IMR-90 (cell line): ENCODE results near the gene C11orf86. TPM values are rescaled to one million over a fixed set of nuclear protein-coding genes. Genes with fewer than 3 reads are reported as not detected.

ENCODE experiments used
- ATAC-seq: fragments of 200-7000 bp; cut with Tn5 transposase; 2 replicates; pipeline ENCODE4 v1.9.1; 2020; ENCODE audit warnings: low read depth, mild to moderate bottlenecking, moderate library complexity
- BruUV-seq: library from RNA; stranded (reverse); fragments of 400-500 nt; replicated peaks from 2 replicates; lab custom pipeline; 2021; lab: Mats Ljungman, UMichigan
- CTCF ChIA-PET: fragments of 300-600 bp; formaldehyde crosslinking; extraction: SDS; loops from one replicate; lab custom pipeline; 2021; ENCODE audit warnings: antibody characterized with exemption; lab: Yijun Ruan, JAX
- POLR2A ChIA-PET: fragments of 300-600 bp; sonication (Branson Sonifier 250); formaldehyde crosslinking; loops from one replicate; lab custom pipeline; 2022; ENCODE audit warnings: antibody characterized with exemption; ENCODE audit not compliant: unreplicated experiment; lab: Charles Lee
- DNase-seq: peaks from one replicate; pipeline ENCODE4 v3.0.0; 2013
- H2AFZ ChIP-seq: replicated peaks from 2 replicates; pipeline ENCODE3; 2013; ENCODE audit warnings: low read length, mild to moderate bottlenecking; ENCODE audit not compliant: poor library complexity
- H2AK5ac ChIP-seq: 2 replicates; pipeline ENCODE4 v1.6.1; 2013; ENCODE audit warnings: low read depth, low read length, inconsistent platforms
- H2AK9ac ChIP-seq: replicated peaks from 2 replicates; pipeline ENCODE3; 2013; ENCODE audit warnings: mild to moderate bottlenecking, low read depth, low read length, moderate library complexity; ENCODE audit not compliant: poor library complexity
- H2BK120ac ChIP-seq: 2 replicates; pipeline ENCODE4 v1.6.1; 2013; ENCODE audit warnings: low read depth, low read length, inconsistent platforms
- H2BK15ac ChIP-seq: 3 replicates; pipeline ENCODE4 v1.6.1; 2013; ENCODE audit warnings: low read depth, low read length, inconsistent platforms
- H2BK20ac ChIP-seq: 2 replicates; pipeline ENCODE4 v1.6.1; 2013; ENCODE audit warnings: low read depth, mild to moderate bottlenecking, inconsistent platforms, low read length, moderate library complexity
- H2BK5ac ChIP-seq: 2 replicates; pipeline ENCODE4 v1.6.1; 2013; ENCODE audit warnings: mild to moderate bottlenecking, low read depth, low read length, inconsistent platforms; ENCODE audit not compliant: poor library complexity, severe bottlenecking
- H3K14ac ChIP-seq: replicated peaks from 2 replicates; pipeline ENCODE4 v1.6.1; 2013; ENCODE audit warnings: low read depth, low read length, inconsistent platforms
- H3K18ac ChIP-seq: 2 replicates; pipeline ENCODE4 v1.6.1; 2013; ENCODE audit warnings: low read depth, low read length, control low read depth
- H3K23ac ChIP-seq: 2 replicates; pipeline ENCODE4 v1.6.1; 2013; ENCODE audit warnings: low read depth, low read length, inconsistent platforms
- H3K27ac ChIP-seq: 2 replicates; pipeline ENCODE4 v1.5.1; 2013; ENCODE audit warnings: mild to moderate bottlenecking, control low read depth, low read length; ENCODE audit not compliant: insufficient read depth
- H3K27me3 ChIP-seq: 2 replicates; pipeline ENCODE4 v1.6.1; 2013; ENCODE audit warnings: low read length; ENCODE audit not compliant: control insufficient read depth, insufficient read depth
- H3K36me3 ChIP-seq: 2 replicates; pipeline ENCODE4 v1.6.1; 2013; ENCODE audit warnings: low read length, mixed read lengths; ENCODE audit not compliant: control insufficient read depth, insufficient read depth
- H3K4ac ChIP-seq: 2 replicates; pipeline ENCODE4 v1.6.1; 2013; ENCODE audit warnings: low read depth, low read length, inconsistent platforms
- H3K4me1 ChIP-seq: 2 replicates; pipeline ENCODE4 v1.6.1; 2013; ENCODE audit warnings: low read length, mixed read lengths; ENCODE audit not compliant: control insufficient read depth, insufficient read depth
- H3K4me2 ChIP-seq: 2 replicates; pipeline ENCODE4 v1.6.1; 2013; ENCODE audit warnings: low read depth, mild to moderate bottlenecking, control low read depth, low read length, moderate library complexity
- H3K4me3 ChIP-seq: 2 replicates; pipeline ENCODE4 v1.5.1; 2013; ENCODE audit warnings: low read depth, mild to moderate bottlenecking, control low read depth, low read length, moderate library complexity; ENCODE audit not compliant: insufficient read depth
- H3K56ac ChIP-seq: 2 replicates; pipeline ENCODE4 v1.6.1; 2013; ENCODE audit warnings: low read length, inconsistent platforms; ENCODE audit not compliant: insufficient read depth; ENCODE audit errors: extremely low read depth
- H3K79me1 ChIP-seq, 2 experiments: 2 replicates each; pipeline ENCODE4 v1.6.1; 2013; ENCODE audit warnings: low read length in 2 of 2, inconsistent platforms in 1 of 2, low read depth in 1 of 2
- H3K9ac ChIP-seq: 2 replicates; pipeline ENCODE4 v1.6.1; 2013; ENCODE audit warnings: low read depth, low read length, control low read depth
- H3K9me1 ChIP-seq: 2 replicates; pipeline ENCODE4 v1.6.1; 2013; ENCODE audit warnings: low read length, inconsistent platforms; ENCODE audit not compliant: insufficient read depth
- H3K9me3 ChIP-seq: 2 replicates; pipeline ENCODE4 v1.6.1; 2013; ENCODE audit warnings: low read length; ENCODE audit not compliant: control insufficient read depth, insufficient read depth
- H4K20me1 ChIP-seq: 2 replicates; pipeline ENCODE4 v1.6.1; 2013; ENCODE audit warnings: low read length, inconsistent platforms; ENCODE audit not compliant: insufficient read depth
- H4K5ac ChIP-seq: 2 replicates; pipeline ENCODE4 v1.6.1; 2013; ENCODE audit warnings: mild to moderate bottlenecking, low read depth, low read length, control low read depth
- H4K8ac ChIP-seq, 2 experiments: 2 replicates each; pipeline ENCODE4 v1.6.1; 2013; ENCODE audit warnings: low read depth in 2 of 2, low read length in 2 of 2, control low read depth in 1 of 2, inconsistent platforms in 1 of 2
- H4K91ac ChIP-seq: 2 replicates; pipeline ENCODE4 v1.6.1; 2013; ENCODE audit warnings: low read depth, low read length, inconsistent platforms; ENCODE audit not compliant: insufficient read depth
- BHLHE40 ChIP-seq: fragments of 150-350 bp; IDR thresholded peaks from 2 replicates; pipeline ENCODE4 v1.6.1; 2016; ENCODE audit warnings: mild to moderate bottlenecking, low read depth, low read length
- CHD1 ChIP-seq: IDR thresholded peaks from 2 replicates; pipeline ENCODE4 v1.6.1; 2012; ENCODE audit warnings: low read depth, low read length, improper control_type of control experiment
- MAFK ChIP-seq: IDR thresholded peaks from 2 replicates; pipeline ENCODE4 v1.6.1; 2012; ENCODE audit warnings: low read depth, low read length, improper control_type of control experiment
- MAZ ChIP-seq: IDR thresholded peaks from 2 replicates; pipeline ENCODE4 v1.6.1; 2012; ENCODE audit warnings: low read depth, mild to moderate bottlenecking, low read length, improper control_type of control experiment, moderate library complexity, borderline replicate concordance
- MXI1 ChIP-seq: IDR thresholded peaks from 2 replicates; pipeline ENCODE4 v1.6.1; 2012; ENCODE audit warnings: low read depth, mild to moderate bottlenecking, low read length, moderate library complexity, borderline replicate concordance
- NFE2L2 ChIP-seq: fragments of 150-350 bp; IDR thresholded peaks from 2 replicates; pipeline ENCODE4 v1.6.1; 2016; ENCODE audit warnings: low read depth, mild to moderate bottlenecking, low read length
- POLR2A ChIP-seq: IDR thresholded peaks from 2 replicates; pipeline ENCODE4 v1.6.1; 2012; ENCODE audit warnings: mild to moderate bottlenecking, low read depth, low read length
- RAD21 ChIP-seq: IDR thresholded peaks from 2 replicates; pipeline ENCODE4 v1.6.1; 2012; ENCODE audit warnings: low read length, improper control_type of control experiment
- RCOR1 ChIP-seq: IDR thresholded peaks from 2 replicates; pipeline ENCODE4 v1.6.1; 2012; ENCODE audit warnings: mild to moderate bottlenecking, low read length, improper control_type of control experiment; ENCODE audit not compliant: insufficient replicate concordance
- SMC3 ChIP-seq: fragments of 150-350 bp; IDR thresholded peaks from 2 replicates; pipeline ENCODE4 v1.6.1; 2016; ENCODE audit warnings: low read depth, mild to moderate bottlenecking, antibody characterized with exemption, low read length, moderate library complexity
- WGBS, 2 experiments: methylation state at CpG; one replicate each; pipeline versions ENCODE4 v1.1.5 to v1.1.7; 2013; ENCODE audit warnings: missing lambda C conversion rate in 2 of 2; ENCODE audit not compliant: insufficient read length in 1 of 2; ENCODE audit errors: extremely low coverage in 2 of 2; 5-methylcytosine and 5-hydroxymethylcytosine counted together
- dilution Hi-C: fragments of 300-500 bp; cut with HindIII; formaldehyde crosslinking; loops from one replicate; pipeline ENCODE4 v1.14.3; 2018; ENCODE audit warnings: low sequenced_read_pairs; ENCODE audit not compliant: unreplicated experiment
- in situ Hi-C: fragments of 300-500 bp; cut with MboI; formaldehyde crosslinking; loops from 3 replicates; pipeline ENCODE4 v1.14.3; 2019; ENCODE audit warnings: low sequenced_read_pairs, inconsistent platforms, mixed read lengths
- intact Hi-C: fragments of 100-400 bp; cut with micrococcal nuclease; formaldehyde crosslinking; loops from 2 replicates; pipeline ENCODE4 v1.10.0; 2022
- polyA plus RNA-seq, 3 experiments: library from polyadenylated mRNA; depleted of rRNA; stranded (reverse); fragments of >200 nt; gene quantifications; 2 replicates each; pipeline ENCODE4 v1.2.3, GENCODE V29; 2012; ENCODE audit warnings: low replicate concordance in 1 of 3
- total RNA-seq: library from RNA; depleted of rRNA; stranded (reverse); fragments of >200 nt; gene quantifications from 2 replicates; pipeline ENCODE4 v1.2.3, GENCODE V29; 2012
- TF ChIP-seq, protein P1 (sequence below): fragments of 150-350 bp; IDR thresholded peaks from 2 replicates; pipeline ENCODE4 v1.6.1; 2017; ENCODE audit warnings: mild to moderate bottlenecking, antibody characterized with exemption, low read length, low read depth

The C11orf86 gene
- total and polyA plus RNA-seq, 2 of the 4 experiments (the other 2 are of a cell fraction), result not detected

DNA sequence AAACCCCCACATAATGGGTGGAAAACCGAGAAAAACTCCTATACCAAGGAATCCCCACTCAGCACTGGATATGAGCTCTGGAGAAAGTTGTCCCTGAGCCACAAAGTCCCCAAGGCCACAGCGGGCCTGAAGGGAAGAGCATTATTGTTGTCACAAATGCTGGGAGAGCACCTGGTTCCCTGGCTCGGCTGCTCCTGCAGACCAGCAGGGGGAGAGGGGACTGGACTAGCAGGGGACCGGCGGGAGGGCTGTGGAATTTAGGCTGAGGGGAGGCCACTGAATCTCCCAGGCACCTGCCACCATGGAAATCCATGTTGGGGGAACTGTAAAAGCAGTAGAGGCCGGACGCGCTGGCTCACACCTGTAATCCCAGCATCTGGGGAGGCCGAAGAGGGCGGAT, 24.0 kb upstream of the C11orf86 start:
- DNase-seq, result no peak
- TF ChIP-seq MAFK, result no peak
- TF ChIP-seq MXI1, result no peak
- no peak for TF ChIP-seq POLR2A
- TF ChIP-seq RAD21, result no peak
- TF ChIP-seq BHLHE40, result no peak
- no peak for TF ChIP-seq RCOR1
- no peak for TF ChIP-seq MAZ
- no peak for TF ChIP-seq CHD1
- TF ChIP-seq, protein P1, sequence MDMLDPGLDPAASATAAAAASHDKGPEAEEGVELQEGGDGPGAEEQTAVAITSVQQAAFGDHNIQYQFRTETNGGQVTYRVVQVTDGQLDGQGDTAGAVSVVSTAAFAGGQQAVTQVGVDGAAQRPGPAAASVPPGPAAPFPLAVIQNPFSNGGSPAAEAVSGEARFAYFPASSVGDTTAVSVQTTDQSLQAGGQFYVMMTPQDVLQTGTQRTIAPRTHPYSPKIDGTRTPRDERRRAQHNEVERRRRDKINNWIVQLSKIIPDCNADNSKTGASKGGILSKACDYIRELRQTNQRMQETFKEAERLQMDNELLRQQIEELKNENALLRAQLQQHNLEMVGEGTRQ, result no peak
- TF ChIP-seq SMC3, result no peak
- TF ChIP-seq NFE2L2, result no peak
- no peaks in the 10 kb centered on the region for H3K9me3 ChIP-seq
- H3K23ac ChIP-seq, result no peak overlapping the region
- H3K4me2 ChIP-seq, result no peak overlapping the region
- H3K18ac ChIP-seq, result no peak overlapping the region
- no peak overlapping the region for H4K91ac ChIP-seq
- H2BK5ac ChIP-seq, result no peak overlapping the region
- intact Hi-C loops, result no loop called here
- ChIA-PET POLR2A (no interaction called here), CTCF (no interaction called here)
- no peak overlapping the region for H3K56ac ChIP-seq
- dilution Hi-C loops, result no loop called here
- peaks cover 0 to 39% of the 10 kb centered on the region in 2 experiments for H3K79me1 ChIP-seq
- H2AFZ ChIP-seq, result no peak overlapping the region
- no peak overlapping the region for H3K9ac ChIP-seq
- no peak overlapping the region for H3K27ac ChIP-seq
- ATAC-seq, result no peak
- no peak overlapping the region for H2AK9ac ChIP-seq
- BruUV-seq, result no TSS peak
- peak overlapping the region; percentile 5; the same call in 1 of the 2 replicates for H2AK5ac ChIP-seq
- peaks cover 24% of the 10 kb centered on the region for H3K9me1 ChIP-seq
- H3K36me3 ChIP-seq, result peaks cover 19% of the 10 kb centered on the region; the same call in 1 of the 2 replicates
- H4K20me1 ChIP-seq, result no peaks in the 10 kb centered on the region
- no peaks in the 10 kb centered on the region for H3K27me3 ChIP-seq
- no peak overlapping the region for H2BK120ac ChIP-seq
- H2BK15ac ChIP-seq, result no peak overlapping the region
- H4K5ac ChIP-seq, result no peak overlapping the region
- H3K4ac ChIP-seq, result no peak overlapping the region
- H2BK20ac ChIP-seq, result no peak overlapping the region
- H3K4me1 ChIP-seq, result peaks cover 13% of the 10 kb centered on the region
- 92% methylated on average over 2 of the region's 10 CpGs; no CpG with 5 or more reads in 1 of the 2 experiments for WGBS, 2 experiments
- no peak overlapping the region for H3K4me3 ChIP-seq
- H3K14ac ChIP-seq, result no peak overlapping the region
- in situ Hi-C loops, result no loop called here
- no peak overlapping the region for H4K8ac ChIP-seq
